HG02763 (cell line): Measurements from ENCODE around the gene SPDYE1.

Experiments used
- ATAC-seq: cut with Tn5 transposase; IDR thresholded peaks from one replicate; pipeline ENCODE4 v1.9.1; 2021; ENCODE audit warnings: mild to moderate bottlenecking, moderate library complexity; ENCODE audit not compliant: unreplicated experiment

SPDYE1 gene

GRCh38 chr7:44042221-44042620, 44.5 kb downstream of the SPDYE1 start:
- no peak for ATAC-seq

DNA sequence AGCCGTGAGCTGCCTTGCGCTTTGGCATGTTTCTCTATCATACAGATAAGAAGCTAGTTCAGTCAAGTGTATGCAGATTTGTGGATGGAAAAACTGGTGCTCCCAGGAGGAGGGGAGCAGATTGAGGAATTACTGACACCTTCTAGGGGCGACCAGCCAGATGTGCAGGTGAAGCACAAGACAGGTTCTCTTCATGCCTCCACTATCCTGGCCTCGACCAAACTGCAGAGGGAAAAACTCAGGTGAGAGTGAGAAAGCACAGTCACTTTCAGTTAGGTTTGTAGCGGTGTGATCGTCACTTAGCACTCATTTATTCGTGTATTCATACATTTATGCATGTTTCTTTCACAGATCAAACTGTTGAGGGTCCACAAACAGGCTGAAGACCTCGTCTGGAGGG, 46.2 kb downstream of the SPDYE1 start:
- no peak for ATAC-seq

GRCh38 chr7:44044315-44045225, 46.9 kb downstream of the SPDYE1 start, which contains the start of gene DBNL:
Gene DBNL, plus strand, starts transcription at chr7:44044702. Its CDS starts 36 bp downstream, at chr7:44044738.
- peak; percentile 71 for ATAC-seq

- ATAC-seq, result peak; percentile 3
These were observed 47.7 kb downstream of the SPDYE1 start for GRCh38 chr7:44045226-44046014.

DNA sequence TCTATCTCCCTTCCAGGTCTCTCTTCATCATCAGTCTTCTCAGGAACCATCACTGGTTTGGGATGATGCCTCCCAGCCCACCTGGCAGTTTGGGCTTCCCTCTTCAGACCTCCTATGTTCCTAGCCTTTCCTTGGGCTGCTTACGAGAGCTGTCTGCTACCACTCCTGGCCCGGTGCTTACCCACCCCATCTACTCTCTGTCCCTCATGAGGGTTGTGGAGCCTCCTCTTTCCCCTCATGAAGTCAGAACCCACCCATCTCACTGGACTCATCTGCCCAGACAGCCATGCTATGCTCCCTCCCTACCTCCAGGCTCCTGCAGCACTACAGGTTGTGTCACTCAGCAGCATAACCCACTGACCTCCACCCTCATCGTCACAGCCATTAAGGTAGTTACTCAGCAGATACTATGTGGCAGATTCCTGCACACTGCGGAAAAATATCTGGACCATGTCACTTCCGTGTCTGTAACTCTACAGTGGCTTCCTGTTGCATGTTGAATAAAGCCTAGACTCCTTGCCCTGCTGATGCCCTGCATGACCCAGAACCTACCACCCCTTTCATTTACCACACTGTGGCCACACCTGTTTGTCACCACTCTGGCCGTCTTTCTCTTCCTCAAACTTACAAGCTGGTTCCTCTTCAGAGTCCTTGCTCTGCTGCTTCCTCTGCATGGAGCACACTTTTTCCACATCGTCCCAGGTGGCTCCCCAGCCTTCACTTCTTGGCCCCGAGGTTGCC, 48.8 kb downstream of the SPDYE1 start:
- ATAC-seq, result peak; percentile 54

DNA sequence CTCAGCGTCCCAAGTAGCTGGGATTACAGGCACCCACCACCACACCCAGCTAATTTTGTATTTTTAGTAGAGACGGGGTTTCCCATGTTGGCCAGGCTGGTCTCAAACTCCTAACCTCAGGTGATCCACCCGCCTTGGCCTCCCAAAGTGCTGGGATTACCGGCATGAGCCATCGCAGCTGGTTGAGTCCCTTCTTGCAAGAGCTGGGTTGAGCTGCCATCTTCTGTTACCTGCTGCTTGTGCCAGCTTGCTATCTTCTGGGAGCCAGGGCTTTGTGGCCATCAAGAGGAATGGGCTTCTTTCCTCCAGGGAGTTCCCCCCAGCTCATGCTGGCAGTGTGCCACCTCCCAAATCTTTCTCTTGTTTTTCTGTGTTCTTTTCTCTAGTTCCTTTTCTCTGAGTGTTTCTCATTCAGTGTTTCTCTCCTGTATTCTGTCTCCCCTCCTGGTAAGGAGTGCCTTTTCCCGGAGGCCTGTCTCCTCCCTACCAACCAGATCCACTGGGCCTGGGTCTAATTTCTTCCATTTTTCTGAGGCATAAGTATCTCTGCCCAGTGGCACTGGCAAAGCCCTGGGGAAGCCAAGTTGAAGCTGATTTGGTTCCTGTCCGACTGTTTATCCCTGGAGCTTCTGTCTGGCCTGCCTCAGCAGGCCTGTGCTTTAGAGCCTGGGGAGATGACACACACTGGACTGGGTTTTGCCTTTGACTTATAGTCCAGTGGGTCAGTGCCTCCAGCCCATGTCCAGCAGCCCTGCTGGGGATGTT, 50.5 kb downstream of the SPDYE1 start:
- no peak for ATAC-seq

DNA sequence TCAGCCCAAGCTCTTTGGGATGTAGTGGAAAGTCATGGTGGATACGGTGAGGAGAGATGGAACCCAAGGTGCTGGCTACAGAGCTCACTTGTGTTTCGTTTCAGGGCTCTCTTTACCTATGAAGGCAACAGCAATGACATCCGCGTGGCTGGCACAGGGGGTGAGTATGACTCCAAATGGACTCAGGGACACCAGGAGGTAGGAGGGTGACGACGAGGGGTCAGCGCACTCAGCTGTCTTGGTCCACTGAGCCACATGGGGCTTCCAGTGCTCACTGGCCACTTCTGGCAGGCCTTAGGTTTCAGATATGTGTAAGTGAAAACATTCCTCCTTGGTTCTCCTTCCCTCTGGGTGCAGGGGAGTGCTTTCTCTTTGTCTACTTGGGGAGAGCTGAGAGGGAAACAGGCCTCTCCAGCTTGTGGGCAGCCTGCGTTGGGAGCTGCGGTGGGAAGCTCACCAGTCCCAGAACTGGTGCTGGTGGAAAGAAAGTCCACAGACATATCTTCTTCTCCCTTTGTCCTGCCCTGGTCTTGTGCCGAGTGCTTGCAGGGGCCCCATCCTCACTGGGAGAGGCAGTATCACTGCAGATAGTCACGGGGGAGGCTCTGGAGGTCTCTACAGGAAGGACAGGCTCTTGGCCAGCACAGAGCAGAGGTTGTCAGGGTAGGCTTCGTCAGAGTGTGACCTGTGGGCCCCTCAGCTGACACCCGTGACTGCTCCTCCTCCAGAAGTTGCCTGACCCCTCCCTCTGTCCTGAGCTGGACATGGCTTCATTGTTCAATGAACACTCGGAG, 52.6 kb downstream of the SPDYE1 start:
- no peak for ATAC-seq

- no peak for ATAC-seq
These were observed 53.3 kb downstream of the SPDYE1 start for GRCh38 chr7:44050915-44051560.

GRCh38 chr7:44051611-44052220, 54.0 kb downstream of the SPDYE1 start:
- no peak for ATAC-seq

DNA sequence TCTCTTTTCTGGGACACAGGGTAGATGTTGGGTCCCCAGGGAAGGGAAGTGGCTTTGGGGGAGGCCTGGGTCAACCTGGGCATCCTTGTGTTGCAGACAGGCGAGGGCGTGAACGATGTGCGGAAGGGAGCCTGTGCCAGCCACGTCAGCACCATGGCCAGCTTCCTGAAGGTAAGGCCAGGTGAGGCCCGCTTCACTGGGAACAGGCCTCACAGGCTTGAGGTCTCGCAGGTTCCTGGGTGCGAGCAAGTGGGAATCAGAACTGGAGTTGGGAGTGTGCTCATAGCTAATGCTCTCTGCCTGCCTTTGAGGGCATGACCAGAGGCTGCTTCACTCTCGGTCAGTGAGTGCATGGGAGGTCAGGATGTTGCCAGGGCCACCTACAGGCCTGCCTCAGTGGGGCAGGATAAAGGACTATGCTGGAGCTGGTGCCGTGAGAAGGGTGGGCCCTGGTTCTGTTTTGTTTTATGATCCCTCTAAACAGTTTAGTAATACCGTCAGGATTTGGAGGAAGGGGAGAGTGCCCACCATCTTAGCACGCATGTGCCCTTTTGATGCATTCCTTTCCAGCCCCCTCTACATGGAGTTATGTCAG, 55.2 kb downstream of the SPDYE1 start:
- no peak for ATAC-seq

DNA sequence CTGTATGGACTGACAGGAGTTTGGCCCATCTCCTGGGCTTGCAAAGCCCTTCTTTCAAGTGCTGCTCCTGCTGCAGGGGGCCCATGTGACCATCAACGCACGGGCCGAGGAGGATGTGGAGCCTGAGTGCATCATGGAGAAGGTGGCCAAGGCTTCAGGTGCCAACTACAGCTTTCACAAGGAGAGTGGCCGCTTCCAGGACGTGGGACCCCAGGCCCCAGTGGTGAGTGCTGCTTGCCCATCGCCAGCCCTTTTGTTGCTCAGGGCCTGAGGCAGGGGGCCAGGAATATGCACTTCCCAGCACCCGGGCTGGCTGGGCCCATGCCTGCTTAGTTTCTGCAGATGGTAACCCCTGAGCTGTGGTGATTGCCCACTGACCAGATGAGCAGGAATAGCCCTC, 59.0 kb downstream of the SPDYE1 start:
- ATAC-seq, result no peak

DNA sequence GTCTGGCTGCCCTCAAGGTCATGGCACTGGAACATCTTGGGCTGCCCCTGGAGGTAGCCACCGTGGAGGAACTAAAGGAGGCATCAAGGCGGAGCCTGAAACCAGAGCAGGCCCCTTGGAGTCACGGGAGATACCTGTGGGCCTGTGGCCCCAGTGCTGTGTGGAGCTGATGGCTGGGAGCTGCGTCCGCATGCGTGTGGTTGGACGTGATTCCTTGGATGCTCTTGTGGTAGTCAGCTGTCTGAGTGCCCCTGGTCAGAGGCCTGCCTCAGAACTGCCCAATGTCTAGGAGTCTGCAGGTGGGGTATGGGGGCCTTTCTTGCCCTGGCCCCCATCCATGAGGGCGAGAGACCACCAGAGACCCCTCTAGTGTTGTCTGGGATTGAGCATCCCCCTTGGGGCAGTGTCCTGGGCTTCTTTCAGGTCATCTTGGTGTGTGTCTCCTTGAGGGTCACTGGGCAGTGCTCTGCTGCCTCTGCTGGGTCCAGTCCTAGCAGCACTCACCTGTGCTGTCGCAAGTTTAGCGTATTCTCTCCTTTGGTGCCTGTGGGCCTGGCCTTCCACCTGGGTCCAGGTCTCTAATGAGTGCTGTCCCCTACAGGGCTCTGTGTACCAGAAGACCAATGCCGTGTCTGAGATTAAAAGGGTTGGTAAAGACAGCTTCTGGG, 59.6 kb downstream of the SPDYE1 start:
- ATAC-seq, result no peak

DNA sequence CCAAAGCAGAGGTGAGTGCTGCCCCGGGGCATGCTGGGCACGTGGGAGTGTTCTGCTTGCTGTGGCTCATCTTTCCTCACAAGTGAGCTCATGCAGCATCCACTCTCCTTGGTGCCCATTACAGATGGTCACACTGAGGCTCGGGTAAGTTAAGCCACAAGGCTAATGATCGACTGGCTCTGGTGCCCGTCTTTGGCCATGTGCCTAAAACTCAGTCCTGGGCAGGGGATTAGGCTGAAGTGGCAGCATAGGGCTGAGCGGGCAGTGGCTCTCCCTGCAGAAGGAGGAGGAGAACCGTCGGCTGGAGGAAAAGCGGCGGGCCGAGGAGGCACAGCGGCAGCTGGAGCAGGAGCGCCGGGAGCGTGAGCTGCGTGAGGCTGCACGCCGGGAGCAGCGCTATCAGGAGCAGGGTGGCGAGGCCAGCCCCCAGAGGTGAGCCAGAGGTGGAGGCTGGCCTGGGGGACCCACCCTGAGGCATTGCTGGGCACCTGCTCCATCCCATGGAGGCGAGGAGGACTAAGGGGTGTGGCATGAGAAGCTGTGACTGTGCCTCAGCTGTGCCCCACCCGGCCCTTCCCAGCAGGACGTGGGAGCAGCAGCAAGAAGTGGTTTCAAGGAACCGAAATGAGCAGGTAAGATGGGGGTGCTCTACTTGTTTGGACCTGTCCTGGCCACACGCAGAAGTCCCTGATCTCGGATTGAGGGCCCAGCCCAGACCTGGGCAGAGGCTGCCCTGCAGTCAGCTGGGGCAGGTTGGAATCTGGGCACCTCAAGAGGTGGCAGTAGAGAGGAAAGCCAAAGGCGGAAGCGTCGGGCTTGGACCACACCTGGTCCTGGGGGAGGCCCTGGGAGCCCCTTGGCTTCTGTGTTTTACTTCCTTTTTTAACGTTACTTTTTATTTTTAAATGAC, 60.4 kb downstream of the SPDYE1 start:
- ATAC-seq, result no peak

- ATAC-seq, result no peak
These were observed 61.1 kb downstream of the SPDYE1 start for GRCh38 chr7:44058759-44059218.

DNA sequence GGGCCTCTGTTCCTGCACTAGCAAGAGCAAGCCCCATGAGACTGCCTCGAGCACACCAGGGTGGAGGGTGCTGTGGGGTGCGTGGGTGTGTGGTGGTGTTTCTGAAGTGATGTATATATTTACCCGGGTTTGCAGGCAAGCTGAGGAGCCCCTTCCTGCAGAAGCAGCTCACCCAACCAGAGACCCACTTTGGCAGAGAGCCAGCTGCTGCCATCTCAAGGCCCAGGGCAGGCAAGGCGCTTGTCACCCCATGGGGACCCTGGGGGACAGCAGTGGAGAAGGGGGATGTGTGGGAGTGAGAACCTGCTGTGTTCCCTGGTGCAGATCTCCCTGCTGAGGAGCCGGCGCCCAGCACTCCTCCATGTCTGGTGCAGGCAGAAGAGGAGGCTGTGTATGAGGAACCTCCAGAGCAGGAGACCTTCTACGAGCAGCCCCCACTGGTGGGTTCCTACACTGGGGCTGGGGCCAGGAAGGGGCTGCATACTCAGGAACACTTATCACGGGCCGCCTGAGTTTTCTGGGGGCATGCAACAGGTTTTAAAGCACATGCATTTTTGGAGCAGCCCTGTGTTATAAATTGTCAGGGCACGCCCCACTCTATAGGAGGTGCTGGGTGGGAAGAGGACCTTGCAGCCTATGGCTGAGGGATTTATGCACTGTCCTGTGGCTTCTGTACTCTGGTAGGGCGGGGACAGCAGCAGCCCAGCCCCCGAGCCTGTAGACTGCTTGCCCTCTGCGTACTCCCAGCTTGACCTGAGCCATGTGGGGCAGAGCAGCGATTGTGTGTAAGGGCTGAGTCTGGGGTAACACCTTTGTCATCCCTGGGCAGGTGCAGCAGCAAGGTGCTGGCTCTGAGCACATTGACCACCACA, 61.8 kb downstream of the SPDYE1 start:
- no peak for ATAC-seq
